Lower lobe of right lung (tissue), 2 donors: ENCODE data around the gene RNF215. TPM values are rescaled to one million over a fixed set of nuclear protein-coding genes. Genes with fewer than 3 reads are reported as not detected.

Experiments used
- ATAC-seq, 2 donors: fragments of 200-7000 bp; cut with Tn5 transposase; one replicate each; pipeline ENCODE4 v1.9.1; 2020 to 2022; ENCODE audit warnings: mild to moderate bottlenecking in 2 of 2, moderate library complexity in 2 of 2
- DNase-seq: peaks from one replicate; pipeline ENCODE4 v3.0.0-alpha.2; 2020
- H3K27ac ChIP-seq: fragments of 200-600 bp; one replicate; pipeline ENCODE4 v1.8.0; 2022
- H3K27me3 ChIP-seq: fragments of 200-600 bp; one replicate; pipeline ENCODE4 v1.8.0; 2022; ENCODE audit warnings: low read depth
- H3K36me3 ChIP-seq: fragments of 200-600 bp; one replicate; pipeline ENCODE4 v1.8.0; 2022; ENCODE audit warnings: mild to moderate bottlenecking
- H3K4me1 ChIP-seq: fragments of 200-600 bp; one replicate; pipeline ENCODE4 v1.8.0; 2022
- H3K4me3 ChIP-seq: fragments of 200-600 bp; one replicate; pipeline ENCODE4 v1.8.0; 2022; ENCODE audit warnings: mild to moderate bottlenecking
- H3K9me3 ChIP-seq: fragments of 200-600 bp; one replicate; pipeline ENCODE4 v1.8.0; 2022
- intact Hi-C: fragments of 100-400 bp; cut with DNase I; formaldehyde crosslinking; loops from one replicate; pipeline ENCODE4 v1.11.0; 2022
- total RNA-seq: library from RNA; stranded (reverse); fragmentation: NEBNext Ultra II Directional; extraction: Animal tissue kit (Norgen Biotek cat#: 25700); gene quantifications from one replicate; pipeline ENCODE4 v1.2.1, GENCODE V29; 2021
- TF ChIP-seq, protein P1 (sequence below): fragments of 200-600 bp; IDR thresholded peaks from one replicate; pipeline ENCODE4 v1.8.0; 2022; ENCODE audit warnings: antibody characterized with exemption, mild to moderate bottlenecking
- donor health status: DM: no; HTN: yes; CAD: no; lungs with severe emphysema.

RNF215 gene
- total RNA-seq, 1 donor from 2014 or later: 13.6 TPM

DNA sequence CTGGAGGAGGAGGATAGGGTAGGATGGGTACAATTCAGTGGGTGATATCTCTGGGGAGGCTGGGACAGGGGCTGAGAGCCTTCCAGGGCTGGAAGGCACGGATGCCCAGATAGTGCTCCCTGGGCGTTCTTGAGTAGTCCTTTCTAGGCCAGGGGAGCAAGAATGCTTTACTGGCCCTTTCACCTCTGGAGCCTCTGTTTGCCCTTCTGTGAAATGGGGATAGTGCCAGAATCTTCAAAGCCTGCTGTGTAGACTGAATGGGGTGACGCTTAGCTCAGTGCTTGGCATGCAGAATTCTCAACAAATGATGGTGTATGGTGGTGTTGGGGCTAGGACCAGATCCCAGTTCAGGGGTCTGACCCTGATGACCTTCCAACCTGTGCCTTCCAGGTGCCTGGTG is 46.0 kb upstream of the RNF215 start:
- intact Hi-C loops: no loop called here
- no peaks in the 10 kb centered on the region for H3K27me3 ChIP-seq
- no peak for DNase-seq
- no peaks in the 10 kb centered on the region for H3K36me3 ChIP-seq
- no peak overlapping the region for H3K27ac ChIP-seq
- no peak for ATAC-seq
- TF ChIP-seq, protein P1, sequence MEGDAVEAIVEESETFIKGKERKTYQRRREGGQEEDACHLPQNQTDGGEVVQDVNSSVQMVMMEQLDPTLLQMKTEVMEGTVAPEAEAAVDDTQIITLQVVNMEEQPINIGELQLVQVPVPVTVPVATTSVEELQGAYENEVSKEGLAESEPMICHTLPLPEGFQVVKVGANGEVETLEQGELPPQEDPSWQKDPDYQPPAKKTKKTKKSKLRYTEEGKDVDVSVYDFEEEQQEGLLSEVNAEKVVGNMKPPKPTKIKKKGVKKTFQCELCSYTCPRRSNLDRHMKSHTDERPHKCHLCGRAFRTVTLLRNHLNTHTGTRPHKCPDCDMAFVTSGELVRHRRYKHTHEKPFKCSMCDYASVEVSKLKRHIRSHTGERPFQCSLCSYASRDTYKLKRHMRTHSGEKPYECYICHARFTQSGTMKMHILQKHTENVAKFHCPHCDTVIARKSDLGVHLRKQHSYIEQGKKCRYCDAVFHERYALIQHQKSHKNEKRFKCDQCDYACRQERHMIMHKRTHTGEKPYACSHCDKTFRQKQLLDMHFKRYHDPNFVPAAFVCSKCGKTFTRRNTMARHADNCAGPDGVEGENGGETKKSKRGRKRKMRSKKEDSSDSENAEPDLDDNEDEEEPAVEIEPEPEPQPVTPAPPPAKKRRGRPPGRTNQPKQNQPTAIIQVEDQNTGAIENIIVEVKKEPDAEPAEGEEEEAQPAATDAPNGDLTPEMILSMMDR: no peak
- no peaks in the 10 kb centered on the region for H3K4me1 ChIP-seq
- H3K4me3 ChIP-seq: no peak overlapping the region
- H3K9me3 ChIP-seq: no peaks in the 10 kb centered on the region

DNA sequence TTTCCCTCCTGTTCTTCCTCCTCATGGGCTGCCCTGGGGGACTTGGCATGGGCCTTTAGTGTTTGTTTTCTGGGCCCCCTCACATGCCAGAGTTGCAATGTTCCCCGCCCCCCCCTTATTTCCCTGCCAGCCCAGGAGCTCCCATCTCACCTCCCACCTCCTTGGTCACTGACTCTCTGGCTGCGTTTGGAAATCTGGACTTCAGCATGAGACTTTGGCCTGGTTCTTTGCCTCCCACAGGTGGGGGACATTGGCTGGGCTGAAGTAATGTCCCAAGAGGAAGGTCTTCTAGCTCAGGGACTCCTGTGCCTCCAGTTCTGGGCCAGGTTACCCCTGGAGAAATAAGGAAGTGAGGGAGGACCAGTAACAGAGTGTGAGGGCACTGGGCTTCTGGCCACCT is 45.3 kb upstream of the RNF215 start:
- DNase-seq (no peak), ATAC-seq (no peak)
- H3K9me3 ChIP-seq: no peaks in the 10 kb centered on the region
- intact Hi-C loops: no loop called here
- H3K4me3 ChIP-seq: no peak overlapping the region
- TF ChIP-seq, protein P1: no peak
- no peaks in the 10 kb centered on the region for H3K36me3 ChIP-seq
- H3K27ac ChIP-seq: no peak overlapping the region
- no peaks in the 10 kb centered on the region for H3K27me3 ChIP-seq
- H3K4me1 ChIP-seq: no peaks in the 10 kb centered on the region

DNA sequence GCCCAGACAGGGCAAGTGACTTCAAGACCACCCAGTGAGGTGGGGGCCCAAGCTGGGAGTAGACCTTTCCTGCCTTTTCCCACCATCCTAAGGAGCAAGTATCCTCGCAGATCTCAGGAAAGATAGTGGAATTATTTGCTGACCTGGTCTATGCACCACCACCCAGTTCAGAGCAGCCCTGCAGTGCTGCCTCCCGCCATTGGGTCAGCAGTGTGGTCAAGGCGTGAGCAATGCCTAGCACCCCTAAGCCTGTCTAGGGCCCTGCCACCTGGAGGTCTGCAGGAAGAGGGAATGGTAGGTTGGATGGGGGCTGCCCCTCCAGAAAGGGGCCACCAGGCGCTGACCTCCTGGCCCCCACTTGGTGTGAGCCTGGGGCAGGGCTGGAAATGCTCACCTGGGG is 44.9 kb upstream of the RNF215 start:
- TF ChIP-seq, protein P1: no peak
- no peaks in the 10 kb centered on the region for H3K9me3 ChIP-seq
- ATAC-seq: no peak
- no peaks in the 10 kb centered on the region for H3K36me3 ChIP-seq
- H3K4me3 ChIP-seq: no peak overlapping the region
- DNase-seq: no peak
- intact Hi-C loops: no loop called here
- H3K27ac ChIP-seq: no peak overlapping the region
- H3K27me3 ChIP-seq: no peaks in the 10 kb centered on the region
- no peaks in the 10 kb centered on the region for H3K4me1 ChIP-seq

DNA sequence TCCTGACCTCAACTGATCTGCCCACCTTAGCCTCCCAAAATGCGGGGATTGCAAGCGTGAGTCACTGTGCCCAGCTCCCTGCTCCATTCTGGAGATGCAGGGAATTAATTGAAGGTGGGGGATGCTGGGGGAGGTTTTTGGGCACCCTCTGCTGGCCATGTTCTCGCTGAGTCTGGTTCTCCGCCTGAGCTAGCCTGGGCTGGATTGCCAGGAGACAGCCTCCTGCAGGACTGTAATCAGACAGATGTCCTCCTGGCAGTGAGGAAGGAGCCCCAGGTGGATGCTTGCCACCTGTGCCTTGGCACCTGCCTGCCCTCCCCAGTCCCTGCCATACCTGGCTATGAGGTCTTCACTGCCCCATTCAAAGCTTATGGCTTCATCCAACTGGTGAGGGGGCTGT is 43.7 kb upstream of the RNF215 start:
- TF ChIP-seq, protein P1: no peak
- Histone ChIP-seq H3K4me3 (no peak overlapping the region), H3K9me3 (no peaks in the 10 kb centered on the region), H3K27ac (no peak overlapping the region), H3K4me1 (peaks cover 11% of the 10 kb centered on the region), H3K36me3 (no peaks in the 10 kb centered on the region), H3K27me3 (no peaks in the 10 kb centered on the region)
- no peak for DNase-seq
- ATAC-seq: no peak
- intact Hi-C loops: no loop called here

GRCh38 chr22:30429887-30430286 is 42.7 kb upstream of the RNF215 start:
- Histone ChIP-seq H3K4me3 (no peak overlapping the region), H3K27me3 (no peaks in the 10 kb centered on the region), H3K4me1 (peaks cover 17% of the 10 kb centered on the region), H3K9me3 (no peaks in the 10 kb centered on the region), H3K27ac (no peak overlapping the region), H3K36me3 (no peaks in the 10 kb centered on the region)
- DNase-seq (no peak), ATAC-seq (no peak)
- TF ChIP-seq, protein P1: no peak
- intact Hi-C loops: no loop called here

DNA sequence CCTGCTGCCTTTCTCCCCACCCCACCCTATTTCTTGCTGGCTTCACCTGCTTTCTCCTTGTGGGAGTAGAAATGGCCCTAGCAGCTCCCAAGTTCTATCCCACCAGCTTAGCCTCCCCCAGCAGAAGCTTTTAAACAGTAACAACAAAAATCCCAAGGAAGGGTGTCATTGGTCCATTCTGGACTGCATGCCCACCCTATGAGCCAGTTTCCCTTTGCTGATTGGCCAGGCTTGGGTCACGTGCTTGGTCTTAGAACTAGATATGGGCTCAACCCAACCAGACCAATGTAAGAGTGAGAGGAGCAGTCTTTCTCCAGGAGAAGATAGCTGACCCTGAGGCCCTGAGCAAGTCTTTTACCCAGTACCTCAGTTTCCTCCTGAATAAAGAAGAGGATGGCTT is 40.7 kb upstream of the RNF215 start:
- H3K27me3 ChIP-seq: no peaks in the 10 kb centered on the region
- no peak overlapping the region for H3K4me3 ChIP-seq
- TF ChIP-seq, protein P1: no peak
- intact Hi-C loops: no loop called here
- no peak for ATAC-seq
- no peak for DNase-seq
- peaks cover 27% of the 10 kb centered on the region for H3K4me1 ChIP-seq
- no peaks in the 10 kb centered on the region for H3K36me3 ChIP-seq
- H3K9me3 ChIP-seq: no peaks in the 10 kb centered on the region
- no peak overlapping the region for H3K27ac ChIP-seq
